Naive thymus-derived CD4-positive, alpha-beta T cell (primary cell): ENCODE results near the gene APCDD1L. TPM values are rescaled to one million over a fixed set of nuclear protein-coding genes. Genes with fewer than 3 reads are reported as not detected.
"Not testable (repeated sequence)": the region's sequence is repeated elsewhere in the genome, so short reads cannot be mapped to it uniquely, and the experiment has no call there.

Experiments used
- ATAC-seq: fragments of 150-1000 bp; cut with Tn5 transposase; 2 replicates; pipeline ENCODE4 v1.10.0; 2021; ENCODE audit warnings: mild to moderate bottlenecking, moderate library complexity
- CTCF ChIA-PET: fragments of 350-600 bp; sonication (Branson Sonifier 250); formaldehyde crosslinking; loops from one replicate; lab custom pipeline; 2021; ENCODE audit warnings: antibody characterized with exemption; lab: Charles Lee
- POLR2A ChIA-PET: fragments of 350-600 bp; sonication (Branson Sonifier 250); formaldehyde crosslinking; loops from one replicate; lab custom pipeline; 2021; ENCODE audit warnings: antibody characterized with exemption, inconsistent platforms; lab: Charles Lee
- DNase-seq, 9 donors: peaks; one replicate each; pipeline versions ENCODE4 v3.0.0 to v3.0.0-alpha.2; 2020 to 2022; ENCODE audit warnings: mixed read lengths in 1 of 9
- H3K27ac ChIP-seq: one replicate; pipeline ENCODE4 v1.7.0; 2013; ENCODE audit warnings: mild to moderate bottlenecking, low read depth, low read length, moderate library complexity
- H3K27me3 ChIP-seq, 2 donors: one replicate each; pipeline ENCODE4 v1.7.0; 2013; ENCODE audit warnings: low read length in 2 of 2, mild to moderate bottlenecking in 2 of 2, moderate library complexity in 2 of 2; ENCODE audit not compliant: control insufficient read depth in 2 of 2, insufficient read depth in 2 of 2
- H3K36me3 ChIP-seq, 3 experiments: 1 replicate in 2 of 3; 2 replicates in 1 of 3; pipeline ENCODE4 v1.7.0; 2013; ENCODE audit warnings: low read length in 3 of 3, mild to moderate bottlenecking in 3 of 3, moderate library complexity in 1 of 3; ENCODE audit not compliant: insufficient read depth in 3 of 3, control insufficient read depth in 2 of 3
- H3K4me1 ChIP-seq, 2 donors: one replicate each; pipeline ENCODE4 v1.7.0; 2013; ENCODE audit warnings: low read length in 2 of 2, mild to moderate bottlenecking in 2 of 2, moderate library complexity in 1 of 2; ENCODE audit not compliant: control insufficient read depth in 2 of 2, insufficient read depth in 2 of 2
- H3K4me3 ChIP-seq: 2 replicates; pipeline ENCODE4 v1.7.0; 2013; ENCODE audit warnings: mild to moderate bottlenecking, low read length
- H3K9me3 ChIP-seq, 3 experiments: 1 replicate in 2 of 3; 2 replicates in 1 of 3; pipeline ENCODE4 v1.7.0; 2013; ENCODE audit warnings: low read length in 3 of 3; ENCODE audit not compliant: control insufficient read depth in 2 of 3
- H3K27ac Mint-ChIP-seq, 9 donors: one replicate each; pipeline ENCODE4 v1.8.0; 2020 to 2022; ENCODE audit warnings: mixed read lengths in 9 of 9, mild to moderate bottlenecking in 8 of 9, moderate library complexity in 5 of 9, inconsistent platforms in 2 of 9
- H3K27me3 Mint-ChIP-seq, 5 donors: one replicate each; pipeline ENCODE4 v1.8.0; 2021 to 2022; ENCODE audit warnings: mixed read lengths in 5 of 5, mild to moderate bottlenecking in 1 of 5
- H3K36me3 Mint-ChIP-seq, 5 donors: one replicate each; pipeline ENCODE4 v1.8.0; 2020 to 2022; ENCODE audit warnings: mixed read lengths in 5 of 5, mild to moderate bottlenecking in 3 of 5, inconsistent platforms in 1 of 5
- H3K4me1 Mint-ChIP-seq, 7 donors: one replicate each; pipeline ENCODE4 v1.8.0; 2020 to 2022; ENCODE audit warnings: mixed read lengths in 7 of 7, mild to moderate bottlenecking in 3 of 7, inconsistent platforms in 1 of 7
- H3K4me3 Mint-ChIP-seq, 10 donors: one replicate each; pipeline ENCODE4 v1.8.0; 2020 to 2022; ENCODE audit warnings: mild to moderate bottlenecking in 10 of 10, mixed read lengths in 10 of 10, moderate library complexity in 6 of 10, inconsistent platforms in 2 of 10
- H3K9me3 Mint-ChIP-seq, 11 donors: one replicate each; pipeline ENCODE4 v1.8.0; 2020 to 2022; ENCODE audit warnings: mixed read lengths in 11 of 11, mild to moderate bottlenecking in 4 of 11, inconsistent platforms in 1 of 11, moderate library complexity in 1 of 11
- intact Hi-C, 2 donors: fragments of 100-400 bp; cut with micrococcal nuclease; formaldehyde crosslinking; loops; one replicate each; pipeline ENCODE4 v1.15.1; 2023
- polyA plus RNA-seq, 2 donors: library from polyadenylated mRNA; unstranded; fragments of 300-500 nt; fragmentation: Illumina TruSeq; gene quantifications; one replicate each; pipeline ENCODE4 v1.2.3, GENCODE V29; 2021
- total RNA-seq, 6 experiments: library from RNA in 5 of 6; stranded (reverse) in 5 of 6; gene quantifications; 1 replicate in 5 of 6; 2 replicates in 1 of 6; pipeline ENCODE4 v1.2.3 and lab custom pipeline; 2021 to 2026

Gene APCDD1L
- total and polyA plus RNA-seq, 7 experiments from 2014 or later = 0.09 to 0.18 TPM; not detected in 5

DNA sequence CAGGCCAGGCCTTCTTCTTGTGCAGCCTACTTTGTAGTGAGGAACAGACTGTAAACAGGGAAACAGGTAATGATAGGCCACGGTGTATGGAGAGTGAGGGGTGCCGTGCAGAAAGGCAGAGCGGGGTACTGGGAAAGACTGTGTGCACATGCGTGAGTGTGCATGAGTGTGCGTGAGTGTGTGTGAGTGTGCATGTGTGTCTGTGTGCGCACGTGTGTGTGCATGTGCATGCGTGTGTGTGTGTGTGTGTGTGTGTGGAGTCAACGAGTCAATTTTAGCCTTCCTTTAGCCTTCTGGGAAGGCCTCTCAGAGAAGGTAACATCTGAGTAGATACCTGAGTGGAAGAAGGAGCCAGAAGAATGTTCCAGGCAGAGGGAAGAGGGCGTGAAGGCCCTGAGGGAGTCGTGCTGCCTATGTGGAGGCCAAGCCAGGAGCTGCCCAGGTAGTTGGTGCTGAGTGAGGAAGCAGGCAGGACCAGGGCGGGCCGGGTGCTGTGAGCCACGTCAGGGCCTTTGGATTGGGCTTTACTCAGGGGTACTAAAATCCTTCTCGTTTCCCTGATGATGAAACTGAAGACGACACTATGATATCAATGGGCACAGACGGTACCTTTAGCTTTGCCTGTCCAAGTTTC lies 6.3 kb downstream of the APCDD1L start:
- Histone ChIP-seq H3K36me3 (no peaks in the 10 kb centered on the region), H3K9me3 (peaks cover 0 to 11% (median 0%) of the 10 kb centered on the region in 3 experiments), H3K4me3 (no peak overlapping the region), H3K27ac (no peak overlapping the region), H3K27me3 (no peaks in the 10 kb centered on the region), H3K4me1 (no peaks in the 10 kb centered on the region)
- H3K9me3 Mint-ChIP-seq = peaks cover 5 to 30% (median 10%) of the 10 kb centered on the region in 11 donors
- H3K4me3 Mint-ChIP-seq = no peak overlapping the region
- ChIA-PET POLR2A (no interaction called here), CTCF (no interaction called here)
- H3K36me3 Mint-ChIP-seq = peaks cover 0 to 16% (median 5%) of the 10 kb centered on the region in 5 donors
- peaks cover 18 to 37% (median 32%) of the 10 kb centered on the region in 5 donors for H3K27me3 Mint-ChIP-seq
- H3K4me1 Mint-ChIP-seq = no peaks in the 10 kb centered on the region
- intact Hi-C loops = no loop called here
- no peak for ATAC-seq
- no peak overlapping the region for H3K27ac Mint-ChIP-seq
- DNase-seq = no peak

DNA sequence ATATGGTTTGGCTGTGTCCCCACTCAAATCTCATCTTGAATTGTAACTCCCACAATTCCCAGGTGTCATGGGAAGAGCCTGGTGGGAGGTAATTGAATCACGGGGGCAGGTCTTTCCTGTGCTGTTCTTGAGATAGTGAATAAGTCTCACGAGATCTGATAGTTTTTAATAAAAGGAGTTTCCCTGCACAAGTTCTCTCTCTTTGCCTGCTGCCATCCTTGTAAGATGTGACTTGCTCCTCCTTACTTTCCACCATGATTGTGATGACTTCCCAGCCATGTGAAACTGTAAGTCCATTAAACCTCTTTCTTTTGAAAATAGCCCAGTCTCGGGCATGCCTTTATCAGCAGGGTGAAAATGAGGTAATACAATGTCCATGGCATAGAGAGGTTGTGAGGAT lies 8.2 kb downstream of the APCDD1L start:
- peaks cover 0 to 16% (median 5%) of the 10 kb centered on the region in 5 donors for H3K36me3 Mint-ChIP-seq
- ATAC-seq, H3K4me1 Mint-ChIP-seq, H3K27me3 ChIP-seq, H3K4me3 ChIP-seq, H3K4me3 Mint-ChIP-seq, DNase-seq, H3K4me1 ChIP-seq, H3K27ac Mint-ChIP-seq, H3K36me3 ChIP-seq, CTCF ChIA-PET, H3K27ac ChIP-seq, intact Hi-C loops, POLR2A ChIA-PET: not testable (repeated sequence)
- peaks cover 0 to 13% (median 0%) of the 10 kb centered on the region in 3 experiments for H3K9me3 ChIP-seq
- peaks cover 11 to 44% (median 18%) of the 10 kb centered on the region in 11 donors for H3K9me3 Mint-ChIP-seq
- H3K27me3 Mint-ChIP-seq = peaks cover 3 to 23% (median 16%) of the 10 kb centered on the region in 5 donors

DNA sequence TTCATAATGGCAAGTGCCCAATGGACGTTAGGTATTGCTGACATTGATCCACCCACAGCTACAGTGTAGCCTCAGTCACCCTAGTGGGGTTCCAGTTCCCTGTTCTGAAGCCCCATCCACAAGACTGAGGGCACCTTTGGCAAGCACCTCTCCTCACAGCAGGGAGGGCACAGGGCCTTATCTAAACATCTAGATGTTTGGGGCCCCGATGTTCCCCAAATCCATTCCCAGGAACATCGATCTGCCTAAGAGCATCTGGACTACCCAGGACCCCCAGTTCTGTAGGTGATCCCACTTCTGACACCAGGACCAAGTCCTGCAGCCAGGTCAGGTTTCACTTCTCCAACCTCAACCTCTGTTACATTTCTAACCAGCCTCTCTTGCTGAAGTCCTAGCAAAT lies 10.6 kb downstream of the APCDD1L start:
- H3K27ac ChIP-seq = no peak overlapping the region
- H3K4me3 ChIP-seq = no peak overlapping the region
- ChIA-PET CTCF (no interaction called here), POLR2A (no interaction called here)
- Mint-ChIP-seq H3K9me3 (peaks cover 11 to 44% (median 21%) of the 10 kb centered on the region in 11 donors), H3K36me3 (peaks cover 0 to 21% (median 9%) of the 10 kb centered on the region in 5 donors), H3K4me3 (no peak overlapping the region), H3K4me1 (no peaks in the 10 kb centered on the region), H3K27me3 (peaks cover 0 to 19% (median 11%) of the 10 kb centered on the region in 5 donors), H3K27ac (no peak overlapping the region)
- intact Hi-C loops = no loop called here
- ATAC-seq (no peak), DNase-seq (no peak)
- no peaks in the 10 kb centered on the region for H3K4me1 ChIP-seq
- H3K27me3 ChIP-seq = no peaks in the 10 kb centered on the region
- no peaks in the 10 kb centered on the region for H3K36me3 ChIP-seq
- peaks cover 0 to 13% (median 0%) of the 10 kb centered on the region in 3 experiments for H3K9me3 ChIP-seq

DNA sequence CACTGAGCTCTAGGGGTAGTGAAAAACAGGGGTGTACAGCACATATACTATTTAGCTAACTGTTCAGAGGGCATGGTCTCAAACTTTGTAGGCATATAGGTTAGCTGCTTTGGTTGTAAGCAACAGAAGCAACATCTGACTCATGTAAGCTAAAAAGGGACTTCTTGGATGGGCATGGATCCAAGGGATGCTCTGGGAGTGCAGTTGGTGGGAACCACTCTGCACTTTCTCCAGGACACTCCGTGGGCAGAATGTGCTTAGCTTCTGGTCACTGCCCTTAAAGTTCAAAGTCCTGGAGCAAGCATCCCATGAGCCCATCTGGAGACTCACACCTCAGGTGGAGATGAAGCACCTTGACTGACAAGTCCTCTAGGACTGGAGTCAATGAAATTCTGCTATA lies 11.5 kb downstream of the APCDD1L start:
- Mint-ChIP-seq H3K27me3 (peaks cover 0 to 20% (median 11%) of the 10 kb centered on the region in 5 donors), H3K27ac (no peak overlapping the region), H3K4me3 (no peak overlapping the region), H3K9me3 (peaks cover 11 to 44% (median 21%) of the 10 kb centered on the region in 11 donors), H3K36me3 (peaks cover 0 to 21% (median 9%) of the 10 kb centered on the region in 5 donors), H3K4me1 (no peaks in the 10 kb centered on the region)
- ChIA-PET CTCF (interaction anchor here (1.0 kb wide), 1 partner anchor 10 kb away, joined by 3 read pairs; no protein-coding TSS in a partner anchor), POLR2A (no interaction called here)
- Histone ChIP-seq H3K27ac (no peak overlapping the region), H3K4me1 (no peaks in the 10 kb centered on the region), H3K36me3 (no peaks in the 10 kb centered on the region), H3K4me3 (no peak overlapping the region), H3K9me3 (peaks cover 0 to 13% (median 0%) of the 10 kb centered on the region in 3 experiments), H3K27me3 (no peaks in the 10 kb centered on the region)
- ATAC-seq (no peak), DNase-seq (no peak)
- intact Hi-C loops = no loop called here

DNA sequence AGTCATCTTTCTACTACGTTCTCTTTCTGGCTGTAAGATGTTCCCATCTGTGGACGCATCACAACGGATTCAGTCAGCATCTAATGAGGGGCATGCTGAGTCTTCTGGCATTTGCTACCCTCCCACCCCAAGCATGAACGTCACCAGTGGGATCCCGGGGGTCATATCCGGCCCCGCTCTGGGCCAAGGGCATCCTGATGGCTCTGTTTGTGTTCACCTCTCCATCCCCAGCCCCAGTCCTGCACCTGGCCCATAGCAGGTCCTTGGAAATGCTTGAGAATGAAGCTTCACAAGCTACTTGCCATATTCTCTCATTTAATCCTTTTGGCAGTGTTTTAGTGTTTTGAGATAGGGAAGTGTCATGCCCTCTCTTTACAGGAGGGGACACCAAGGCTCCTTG lies 14.9 kb downstream of the APCDD1L start:
- ChIA-PET CTCF (no interaction called here), POLR2A (no interaction called here)
- ATAC-seq (no peak), DNase-seq (no peak)
- H3K4me1 Mint-ChIP-seq = no peaks in the 10 kb centered on the region
- H3K36me3 ChIP-seq = no peaks in the 10 kb centered on the region
- no peak overlapping the region for H3K4me3 Mint-ChIP-seq
- peaks cover 0 to 9% (median under 1%) of the 10 kb centered on the region in 5 donors for H3K36me3 Mint-ChIP-seq
- peaks cover 0 to 13% (median 0%) of the 10 kb centered on the region in 3 experiments for H3K9me3 ChIP-seq
- H3K9me3 Mint-ChIP-seq = peaks cover 2 to 32% (median 10%) of the 10 kb centered on the region in 11 donors
- peaks cover 0 to 12% (median 0%) of the 10 kb centered on the region in 5 donors for H3K27me3 Mint-ChIP-seq
- H3K27me3 ChIP-seq = no peaks in the 10 kb centered on the region
- intact Hi-C loops = no loop called here
- H3K27ac ChIP-seq = no peak overlapping the region
- no peak overlapping the region for H3K27ac Mint-ChIP-seq
- H3K4me3 ChIP-seq = no peak overlapping the region
- H3K4me1 ChIP-seq = no peaks in the 10 kb centered on the region

DNA sequence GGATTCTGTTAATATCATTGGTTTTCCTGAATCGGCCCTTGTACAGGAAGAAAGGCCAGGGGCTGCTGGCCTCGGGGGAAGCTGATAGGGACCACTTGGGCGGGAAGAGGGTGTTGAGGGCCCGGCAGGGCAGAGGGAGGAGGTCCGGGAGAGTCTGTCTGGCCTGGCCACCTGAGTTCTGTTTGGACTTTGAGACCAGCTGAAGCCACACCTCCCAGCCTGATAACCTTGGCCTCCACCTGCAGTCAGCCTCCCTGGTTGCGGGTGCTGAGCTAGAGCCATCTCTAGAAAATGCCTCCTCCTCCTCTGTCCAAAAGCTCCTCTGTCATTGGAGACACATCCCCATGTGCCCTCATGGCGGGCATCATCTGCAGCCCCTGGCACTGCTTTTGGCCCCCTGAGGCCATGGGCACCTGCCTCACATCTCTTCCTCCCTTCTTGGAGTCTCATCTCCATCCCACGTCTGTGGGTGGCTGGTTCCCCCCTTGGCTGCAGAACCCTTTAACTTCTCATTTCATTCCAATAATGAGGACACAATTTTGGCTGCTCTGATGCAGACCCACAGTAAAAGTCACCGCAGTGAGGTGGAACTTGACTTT lies 16.6 kb downstream of the APCDD1L start:
- Mint-ChIP-seq H3K9me3 (peaks cover 0 to 22% (median 6%) of the 10 kb centered on the region in 11 donors), H3K36me3 (peaks cover 0 to 9% (median 0%) of the 10 kb centered on the region in 5 donors), H3K27ac (no peak overlapping the region), H3K4me1 (no peaks in the 10 kb centered on the region), H3K4me3 (no peak overlapping the region), H3K27me3 (peaks cover 0 to 11% (median 0%) of the 10 kb centered on the region in 5 donors)
- ChIA-PET CTCF (interaction anchor here (0.6 kb wide), 1 partner anchor 36 kb away, joined by 4 read pairs; no protein-coding TSS in a partner anchor), POLR2A (no interaction called here)
- no peak overlapping the region for H3K27ac ChIP-seq
- H3K27me3 ChIP-seq = no peaks in the 10 kb centered on the region
- DNase-seq (no peak), ATAC-seq (no peak)
- no peaks in the 10 kb centered on the region for H3K4me1 ChIP-seq
- intact Hi-C loops = no loop called here
- H3K4me3 ChIP-seq = no peak overlapping the region
- H3K36me3 ChIP-seq = no peaks in the 10 kb centered on the region
- no peaks in the 10 kb centered on the region for H3K9me3 ChIP-seq
